MM.1S (cell line): ENCODE results near the gene PSMA7.

Source experiments
- CTCF ChIP-seq: fragments of 300-600 bp; sonication (generic); IDR thresholded peaks from 2 replicates; pipeline ENCODE4 v1.5.1; 2016; ENCODE audit warnings: antibody characterized with exemption, low read length, mixed read lengths
- EZH2phosphoT487 ChIP-seq: fragments of 300-600 bp; sonication (generic); IDR thresholded peaks from 2 replicates; pipeline ENCODE4 v1.6.1; 2018; ENCODE audit warnings: antibody characterized with exemption, low read length

DNA sequence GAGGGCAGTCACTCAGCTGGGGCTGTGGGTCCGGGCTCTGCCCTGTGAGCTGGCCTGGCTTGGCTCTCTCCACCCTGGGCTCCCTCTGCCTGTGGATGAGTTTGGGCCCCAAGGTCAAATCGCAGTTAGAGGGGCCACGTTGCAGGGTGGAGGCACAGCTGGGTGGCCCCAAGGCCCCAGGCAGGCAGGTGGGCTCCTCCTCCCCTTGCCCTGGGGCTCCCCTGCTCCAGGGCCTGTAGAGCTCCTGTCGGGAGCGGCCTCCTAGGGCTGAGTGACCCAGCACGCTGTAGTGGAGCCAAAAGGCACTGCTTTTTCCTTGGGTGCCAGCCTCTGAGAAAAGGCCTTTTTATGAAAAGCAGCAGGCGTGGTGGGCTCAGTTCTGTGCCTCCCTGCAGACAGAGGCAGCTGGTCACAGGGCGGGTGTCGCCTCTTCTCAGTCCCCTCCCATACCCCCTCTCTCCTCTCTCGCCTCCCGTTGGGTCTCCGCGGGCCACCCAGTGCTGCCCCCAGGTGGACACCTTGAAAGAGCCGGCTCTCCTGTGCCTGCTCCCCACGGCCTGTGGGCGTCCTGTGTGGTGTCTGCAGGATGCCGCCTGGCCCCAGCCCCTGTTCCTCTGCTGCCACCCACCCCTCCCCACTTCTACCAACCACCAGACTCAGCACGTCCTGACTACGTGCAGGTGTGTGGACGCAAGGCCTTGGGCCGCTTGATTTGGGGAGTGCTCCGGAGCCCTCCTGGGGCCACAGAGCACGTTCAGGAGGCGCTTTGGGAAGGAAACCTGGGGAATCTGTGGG is 13.6 kb upstream of the PSMA7 start:
- TF ChIP-seq CTCF (peak; percentile 42), EZH2phosphoT487 (no peak)
